GM12801 (cell line): ENCODE data around the gene TSSK3.

ENCODE experiments used
- CTCF ChIP-seq: IDR thresholded peaks from one replicate; pipeline ENCODE4 v1.5.1; 2011; ENCODE audit warnings: control low read depth; ENCODE audit not compliant: insufficient read length; ENCODE audit errors: extremely low read depth

The TSSK3 gene

GRCh38 chr1:32352239-32352745, 10.0 kb upstream of the TSSK3 start:
- TF ChIP-seq CTCF: no peak

- no peak for TF ChIP-seq CTCF
Observed at GRCh38 chr1:32352831-32353383, 9.4 kb upstream of the TSSK3 start.

GRCh38 chr1:32353431-32353830, 8.9 kb upstream of the TSSK3 start:
- no peak for TF ChIP-seq CTCF

- no peak for TF ChIP-seq CTCF
Observed at GRCh38 chr1:32353886-32354570, 8.3 kb upstream of the TSSK3 start.

GRCh38 chr1:32356478-32356877, 5.9 kb upstream of the TSSK3 start:
- TF ChIP-seq CTCF: no peak

GRCh38 chr1:32357614-32358013, 4.7 kb upstream of the TSSK3 start:
- no peak for TF ChIP-seq CTCF

- no peak for TF ChIP-seq CTCF
Observed at GRCh38 chr1:32358435-32358834, 3.9 kb upstream of the TSSK3 start.
